GM10266 (cell line): ENCODE results near the gene INF2.

ENCODE experiments used
- DNase-seq: peaks from one replicate; pipeline ENCODE4 v3.0.0; 2012; ENCODE audit errors: extremely low spot score
- TF ChIP-seq, protein P1 (sequence below): IDR thresholded peaks from 2 replicates; pipeline ENCODE4 v1.5.1; 2012; ENCODE audit warnings: mild to moderate bottlenecking, low read depth; ENCODE audit not compliant: control insufficient read depth, insufficient read depth; ENCODE audit errors: missing control alignments

The INF2 gene

GRCh38 chr14:104709387-104710039, 20.1 kb downstream of the INF2 start:
- no peak for DNase-seq
- TF ChIP-seq, protein P1, sequence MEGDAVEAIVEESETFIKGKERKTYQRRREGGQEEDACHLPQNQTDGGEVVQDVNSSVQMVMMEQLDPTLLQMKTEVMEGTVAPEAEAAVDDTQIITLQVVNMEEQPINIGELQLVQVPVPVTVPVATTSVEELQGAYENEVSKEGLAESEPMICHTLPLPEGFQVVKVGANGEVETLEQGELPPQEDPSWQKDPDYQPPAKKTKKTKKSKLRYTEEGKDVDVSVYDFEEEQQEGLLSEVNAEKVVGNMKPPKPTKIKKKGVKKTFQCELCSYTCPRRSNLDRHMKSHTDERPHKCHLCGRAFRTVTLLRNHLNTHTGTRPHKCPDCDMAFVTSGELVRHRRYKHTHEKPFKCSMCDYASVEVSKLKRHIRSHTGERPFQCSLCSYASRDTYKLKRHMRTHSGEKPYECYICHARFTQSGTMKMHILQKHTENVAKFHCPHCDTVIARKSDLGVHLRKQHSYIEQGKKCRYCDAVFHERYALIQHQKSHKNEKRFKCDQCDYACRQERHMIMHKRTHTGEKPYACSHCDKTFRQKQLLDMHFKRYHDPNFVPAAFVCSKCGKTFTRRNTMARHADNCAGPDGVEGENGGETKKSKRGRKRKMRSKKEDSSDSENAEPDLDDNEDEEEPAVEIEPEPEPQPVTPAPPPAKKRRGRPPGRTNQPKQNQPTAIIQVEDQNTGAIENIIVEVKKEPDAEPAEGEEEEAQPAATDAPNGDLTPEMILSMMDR = no peak

DNA sequence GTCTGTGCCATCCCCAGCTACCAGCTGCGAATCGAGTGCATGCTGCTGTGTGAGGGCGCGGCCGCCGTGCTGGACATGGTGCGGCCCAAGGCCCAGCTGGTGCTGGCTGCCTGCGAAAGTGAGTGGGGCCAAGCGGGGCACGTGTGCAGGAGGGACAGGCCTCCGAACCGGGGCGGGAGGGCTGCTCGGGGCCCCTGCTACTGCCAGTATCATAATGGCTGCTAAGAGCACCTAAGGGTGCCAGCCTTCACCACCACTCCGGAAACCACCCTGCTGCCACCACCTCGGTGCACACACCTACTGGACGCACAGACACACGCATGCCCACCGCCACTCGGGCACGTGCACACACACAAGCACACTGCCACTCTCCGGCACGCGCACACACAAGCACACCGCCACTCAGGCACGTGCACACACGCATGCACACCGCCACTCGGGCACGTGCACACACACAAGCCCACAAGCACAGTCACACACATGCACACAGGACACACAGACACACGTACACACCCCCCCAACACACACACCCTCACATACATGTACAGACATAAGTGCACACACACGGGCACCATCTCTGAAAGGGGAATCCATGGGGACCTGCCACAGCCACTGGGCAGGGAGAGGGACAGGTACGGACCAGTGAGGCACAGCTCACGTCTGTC, 20.8 kb downstream of the INF2 start:
- DNase-seq = no peak
- TF ChIP-seq, protein P1 = no peak

GRCh38 chr14:104712881-104713734, 23.7 kb downstream of the INF2 start:
- DNase-seq = no peak

DNA sequence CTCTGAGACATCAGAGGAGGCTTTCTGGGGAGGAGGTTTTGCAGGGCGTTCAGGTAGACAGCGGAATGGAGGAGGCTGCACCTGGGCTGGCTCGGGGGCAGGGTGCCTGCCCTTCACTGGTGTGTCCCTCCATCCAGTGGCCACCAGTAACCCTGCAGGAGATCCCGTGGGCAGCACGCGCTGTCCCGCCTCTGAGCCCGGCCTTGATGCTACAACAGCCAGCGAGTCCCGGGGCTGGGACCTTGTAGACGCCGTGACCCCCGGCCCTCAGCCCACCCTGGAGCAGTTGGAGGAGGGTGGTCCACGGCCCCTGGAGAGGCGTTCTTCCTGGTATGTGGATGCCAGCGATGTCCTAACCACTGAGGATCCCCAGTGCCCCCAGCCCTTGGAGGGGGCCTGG, 24.6 kb downstream of the INF2 start:
- TF ChIP-seq, protein P1 = no peak
- DNase-seq = no peak

More at GRCh38 chr14:104712881-104713734, 23.7 kb downstream of the INF2 start:
- TF ChIP-seq, protein P1 = no peak

DNA sequence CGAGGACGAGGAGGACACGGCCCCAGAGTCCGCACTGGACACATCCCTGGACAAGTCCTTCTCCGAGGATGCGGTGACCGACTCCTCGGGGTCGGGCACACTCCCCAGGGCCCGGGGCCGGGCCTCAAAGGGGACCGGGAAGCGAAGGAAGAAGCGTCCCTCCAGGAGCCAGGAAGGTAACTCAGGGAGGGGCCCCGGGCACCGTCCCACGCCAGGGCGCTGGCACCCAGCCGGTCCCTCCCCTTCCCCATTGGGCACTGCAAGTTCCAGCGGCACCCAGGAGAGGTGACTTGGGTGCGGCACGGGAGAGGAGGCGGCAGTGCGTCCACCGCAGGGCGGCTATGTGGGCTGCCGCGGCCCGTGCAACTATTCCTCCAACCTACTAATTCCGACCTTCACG, 25.3 kb downstream of the INF2 start:
- TF ChIP-seq, protein P1 = no peak
- DNase-seq = no peak

DNA sequence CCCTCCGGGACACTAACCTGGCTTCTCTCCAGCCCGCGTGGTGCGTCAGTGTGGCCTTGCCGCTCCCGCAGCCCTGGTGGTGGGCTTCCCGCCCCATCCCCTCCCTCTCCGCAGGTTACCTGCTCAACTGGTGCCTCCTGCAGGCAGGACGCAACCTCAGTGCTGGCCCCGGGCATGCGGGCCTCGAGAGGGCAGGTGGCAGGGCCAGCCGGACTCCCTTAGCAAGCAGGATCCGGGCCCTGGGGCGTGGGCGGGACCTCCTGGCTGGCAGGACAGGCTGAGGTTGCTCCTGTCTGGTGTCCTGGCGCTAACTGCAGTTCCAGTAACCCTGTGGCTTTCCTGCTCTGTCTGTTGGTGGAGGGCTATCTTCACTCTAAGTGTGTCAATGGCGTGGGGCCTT, 26.0 kb downstream of the INF2 start:
- TF ChIP-seq, protein P1 = no peak
- DNase-seq = no peak
